HG03139 (cell line): Measurements from ENCODE around the gene OGFOD2.
A peak's percentile ranks its signal among the peaks of the same experiment; 100 is the strongest.

Experiments
- ATAC-seq: cut with Tn5 transposase; IDR thresholded peaks from one replicate; pipeline ENCODE4 v1.9.1; 2021; ENCODE audit not compliant: unreplicated experiment

The OGFOD2 gene

DNA sequence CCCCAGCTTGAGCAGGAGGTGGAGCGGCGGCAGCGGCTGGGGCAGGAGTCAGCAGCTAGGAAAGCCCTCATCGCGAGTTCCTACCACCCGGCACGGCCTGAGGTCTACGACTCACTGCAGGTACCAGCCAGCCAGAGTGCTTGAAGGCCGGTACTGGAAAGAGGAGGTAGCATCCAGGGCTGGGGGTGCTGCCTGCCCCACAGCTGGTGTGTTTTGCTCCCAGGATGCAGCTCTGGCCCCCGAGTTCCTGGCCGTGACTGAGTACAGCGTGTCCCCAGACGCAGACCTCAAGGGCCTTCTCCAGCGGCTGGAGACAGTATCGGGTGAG lies 1.6 kb downstream of the OGFOD2 start:
- no peak for ATAC-seq

DNA sequence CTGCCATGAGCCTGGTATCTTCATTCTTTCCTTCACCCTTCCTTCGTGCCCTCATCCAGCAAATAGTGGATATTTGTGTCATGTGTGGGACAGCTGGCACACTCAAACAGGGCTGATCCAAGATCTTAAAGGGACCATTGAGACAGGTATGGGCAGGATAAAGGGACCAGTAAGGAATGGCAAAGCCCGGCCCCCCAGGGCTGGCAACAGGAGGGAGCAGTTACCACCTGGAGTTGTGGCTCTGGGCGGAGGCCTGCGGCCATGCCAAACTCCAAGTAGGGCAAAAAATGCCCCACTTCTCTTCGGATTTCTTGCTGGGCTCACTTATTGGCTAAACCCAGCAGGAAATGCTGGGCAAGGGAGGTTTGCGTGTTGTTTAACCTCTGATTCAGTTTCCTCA lies 2.1 kb downstream of the OGFOD2 start:
- no peak for ATAC-seq

DNA sequence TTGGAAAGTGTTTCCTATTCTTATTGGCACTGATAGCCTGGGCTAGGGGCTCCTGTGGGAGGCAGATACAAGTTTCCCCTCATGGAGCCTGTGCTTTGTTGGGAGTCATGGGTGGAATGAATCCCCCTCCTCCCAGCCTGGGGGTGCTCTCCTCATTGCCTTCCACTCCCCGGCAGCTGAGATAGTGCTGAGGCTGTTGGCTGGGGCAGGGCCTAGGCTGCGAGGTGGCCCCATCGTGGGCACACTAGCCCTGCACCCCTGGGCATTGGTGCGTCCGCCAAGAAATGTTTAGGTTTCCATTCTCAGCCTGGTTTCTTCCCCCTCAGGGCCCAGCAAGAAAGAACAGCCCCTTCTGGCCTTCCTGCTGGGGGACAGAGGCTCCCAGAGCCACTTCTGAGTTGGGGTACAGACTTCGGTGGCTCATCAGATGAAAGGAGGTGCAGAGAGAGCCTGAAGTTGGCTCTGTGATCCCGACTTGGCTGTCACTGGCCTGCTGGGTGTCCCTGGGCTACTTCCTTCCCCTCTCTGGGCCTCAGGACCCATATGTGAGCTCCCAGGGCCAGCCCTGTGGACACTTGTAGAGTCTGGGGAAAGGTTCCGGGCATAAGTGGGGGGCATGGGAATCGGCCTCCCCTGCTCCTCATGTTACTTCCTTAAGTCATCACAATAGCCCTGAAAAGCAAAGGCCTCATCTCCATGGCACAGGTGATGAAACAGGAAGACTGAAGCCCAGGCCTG lies 2.8 kb downstream of the OGFOD2 start:
- no peak for ATAC-seq

DNA sequence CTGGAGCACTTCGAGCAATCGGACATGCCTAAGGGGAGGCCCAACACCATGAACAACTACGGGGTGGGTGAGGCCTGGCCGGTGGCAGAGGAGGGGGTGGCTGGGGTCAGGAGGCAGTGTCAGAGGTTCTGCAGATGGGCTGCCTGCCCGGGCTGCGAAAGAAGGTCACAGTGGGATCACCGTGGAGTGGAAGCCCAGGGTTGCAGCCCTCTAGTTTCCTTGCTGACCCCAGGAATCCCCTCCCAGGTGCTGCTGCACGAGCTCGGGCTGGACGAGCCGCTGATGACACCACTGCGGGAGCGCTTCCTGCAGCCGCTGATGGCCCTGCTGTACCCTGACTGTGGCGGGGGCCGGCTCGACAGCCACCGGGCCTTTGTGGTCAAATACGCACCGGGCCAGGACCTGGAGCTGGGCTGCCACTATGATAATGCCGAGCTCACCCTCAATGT lies 3.5 kb downstream of the OGFOD2 start:
- no peak for ATAC-seq

DNA sequence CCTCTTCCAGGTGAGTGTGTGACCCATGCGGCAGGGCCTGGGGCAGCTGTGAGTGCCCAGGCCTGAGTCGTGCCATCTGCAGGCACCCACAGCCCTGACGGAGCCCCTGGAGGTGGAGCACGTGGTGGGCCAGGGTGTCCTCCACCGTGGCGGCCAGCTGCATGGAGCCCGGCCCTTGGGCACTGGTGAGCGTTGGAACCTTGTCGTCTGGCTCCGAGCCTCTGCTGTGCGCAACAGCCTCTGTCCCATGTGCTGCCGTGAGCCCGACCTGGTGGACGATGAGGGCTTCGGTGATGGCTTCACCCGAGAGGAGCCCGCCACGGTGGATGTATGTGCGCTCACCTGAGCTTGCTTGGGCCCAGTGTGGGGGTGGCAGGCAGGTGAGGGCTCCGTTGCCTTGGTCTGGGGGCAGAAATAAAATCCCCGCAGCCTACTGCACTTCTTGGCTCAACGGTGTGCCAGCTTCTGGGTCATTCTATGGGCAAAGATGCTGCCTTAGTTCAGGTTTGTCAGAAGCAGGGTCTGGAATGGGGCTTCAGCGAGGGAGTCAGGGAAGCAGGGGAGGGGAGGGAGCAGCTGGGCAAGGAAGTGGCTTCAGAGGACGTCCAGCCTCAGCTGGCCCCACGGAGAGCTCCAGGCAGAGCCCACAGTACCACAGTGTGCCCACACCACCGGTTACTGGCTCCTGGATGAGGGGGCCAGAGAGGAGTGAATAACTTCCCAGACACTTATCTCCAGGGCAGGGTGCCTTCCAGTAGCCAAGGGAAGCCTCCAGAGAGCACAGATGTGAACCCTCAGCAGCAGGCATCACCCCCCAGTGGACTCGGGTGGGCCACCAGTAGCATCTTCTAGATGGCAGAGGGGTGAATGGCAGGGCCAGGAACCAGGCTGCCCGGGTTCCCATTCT lies 4.2 kb downstream of the OGFOD2 start:
- ATAC-seq, result no peak

DNA sequence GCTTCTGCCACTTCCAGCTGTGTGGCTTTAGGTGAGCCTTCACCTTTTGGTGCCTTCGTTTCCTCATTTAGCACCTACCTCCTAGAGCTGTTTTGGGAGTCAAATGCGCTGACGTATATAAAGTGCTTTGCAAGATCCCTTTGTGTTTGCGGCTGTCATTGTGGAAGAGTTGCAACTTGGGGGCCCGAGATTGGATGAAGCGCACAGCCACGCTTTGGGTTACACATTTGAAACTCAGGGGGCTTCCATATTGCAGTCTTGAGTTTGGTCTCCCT lies 4.8 kb downstream of the OGFOD2 start:
- ATAC-seq, result no peak

DNA sequence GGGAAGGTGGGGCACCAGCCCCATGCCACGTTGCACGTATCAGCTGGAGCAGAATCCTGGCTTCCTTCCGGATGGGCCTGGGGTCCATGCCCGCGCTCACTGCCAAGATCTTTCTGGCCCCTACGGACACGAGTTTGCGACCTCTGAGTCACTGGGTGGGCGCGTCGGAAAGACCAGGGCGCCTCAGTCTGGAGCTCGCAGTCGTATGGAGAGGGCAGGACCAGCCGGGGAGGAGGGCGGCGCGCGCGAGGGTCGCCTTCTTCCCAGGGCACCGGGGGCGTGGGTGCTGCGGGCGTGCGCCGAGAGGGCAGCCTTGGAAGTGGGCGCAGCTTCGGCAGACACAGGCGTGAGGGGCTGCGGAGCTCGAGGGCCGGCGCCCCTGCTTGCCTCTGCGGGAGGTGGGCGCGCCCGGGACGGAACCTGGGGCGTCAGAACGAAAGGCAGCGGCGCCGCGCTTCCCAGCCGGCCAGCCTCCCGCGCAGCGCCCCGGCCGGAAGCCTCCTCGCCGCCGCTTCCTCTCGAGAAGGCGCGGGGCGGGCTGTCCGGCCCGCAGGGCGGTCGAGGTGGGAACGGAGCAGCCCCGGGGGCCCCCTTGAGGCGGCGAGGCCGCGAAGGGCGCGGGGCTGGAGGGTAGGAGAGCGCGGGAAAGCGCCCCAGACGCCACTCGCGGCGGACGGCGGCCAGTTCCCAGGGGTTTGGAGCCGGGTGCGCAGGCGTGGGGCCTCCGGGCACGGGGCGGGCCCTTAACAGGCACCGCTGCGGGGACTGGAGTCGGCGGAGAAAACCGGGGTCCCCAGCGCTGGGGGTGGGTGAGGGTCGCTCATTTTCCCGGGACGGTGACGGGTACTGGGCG lies 5.4 kb downstream of the OGFOD2 start, which contains the start of gene ARL6IP4:
TSS of gene ARL6IP4 (plus strand) at position 499 of the 853 bp plus-strand sequence. CDS start 459 bp downstream, outside the sequence.
- peak; percentile 46 for ATAC-seq

DNA sequence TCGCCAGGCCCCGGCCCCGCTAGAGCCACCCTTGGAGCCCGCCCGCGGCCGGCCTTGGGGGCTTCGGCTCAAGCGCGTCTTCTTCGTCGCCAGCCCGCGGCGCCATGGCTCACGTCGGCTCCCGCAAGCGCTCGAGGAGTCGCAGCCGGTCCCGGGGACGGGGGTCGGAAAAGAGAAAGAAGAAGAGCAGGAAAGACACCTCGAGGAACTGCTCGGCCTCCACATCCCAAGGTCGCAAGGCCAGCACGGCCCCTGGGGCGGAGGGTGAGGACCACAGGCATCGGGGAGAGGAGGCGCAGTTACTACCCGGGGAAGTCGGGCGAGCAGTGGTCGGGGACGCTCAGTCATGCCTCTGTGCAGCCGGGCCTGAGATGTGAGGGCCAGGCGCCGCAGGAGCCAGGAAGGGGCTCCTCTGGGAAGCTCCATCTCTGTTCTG lies 6.0 kb downstream of the OGFOD2 start:
- ATAC-seq, result peak; percentile 21

DNA sequence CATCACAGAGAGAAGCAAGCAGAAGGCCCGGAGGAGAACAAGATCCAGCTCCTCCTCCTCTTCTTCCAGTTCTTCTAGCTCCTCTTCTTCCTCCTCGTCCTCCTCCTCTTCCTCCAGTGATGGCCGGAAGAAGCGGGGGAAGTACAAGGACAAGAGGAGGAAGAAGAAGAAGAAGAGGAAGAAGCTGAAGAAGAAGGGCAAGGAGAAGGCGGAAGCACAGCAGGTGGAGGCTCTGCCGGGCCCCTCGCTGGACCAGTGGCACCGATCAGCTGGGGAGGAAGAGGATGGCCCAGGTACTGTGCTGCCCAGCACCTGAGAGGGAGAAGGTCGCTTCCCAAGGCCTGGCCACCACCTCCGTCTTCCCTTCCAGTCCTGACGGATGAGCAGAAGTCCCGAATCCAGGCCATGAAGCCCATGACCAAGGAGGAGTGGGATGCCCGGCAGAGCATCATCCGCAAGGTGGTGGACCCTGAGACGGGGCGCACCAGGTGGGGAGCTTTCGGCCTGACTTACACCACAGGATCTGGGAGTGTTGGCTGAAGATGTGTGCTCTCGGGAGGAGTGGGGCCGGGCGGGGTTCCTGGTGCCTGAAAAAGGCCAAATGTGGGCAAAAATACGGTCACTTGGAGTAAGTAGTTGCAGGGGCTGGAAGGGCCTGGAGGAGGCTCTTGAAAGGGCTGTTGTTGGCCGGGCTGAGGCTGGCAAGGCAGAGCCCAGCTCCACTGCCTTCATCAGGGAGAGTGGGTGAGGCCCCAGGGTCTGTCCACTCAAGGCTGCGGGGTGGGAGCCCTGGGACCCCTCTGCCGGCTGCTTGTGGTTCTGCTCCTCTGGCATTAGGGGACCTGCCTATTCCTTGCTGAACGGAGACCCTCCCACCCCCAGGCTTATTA lies 6.8 kb downstream of the OGFOD2 start:
- ATAC-seq, result no peak

DNA sequence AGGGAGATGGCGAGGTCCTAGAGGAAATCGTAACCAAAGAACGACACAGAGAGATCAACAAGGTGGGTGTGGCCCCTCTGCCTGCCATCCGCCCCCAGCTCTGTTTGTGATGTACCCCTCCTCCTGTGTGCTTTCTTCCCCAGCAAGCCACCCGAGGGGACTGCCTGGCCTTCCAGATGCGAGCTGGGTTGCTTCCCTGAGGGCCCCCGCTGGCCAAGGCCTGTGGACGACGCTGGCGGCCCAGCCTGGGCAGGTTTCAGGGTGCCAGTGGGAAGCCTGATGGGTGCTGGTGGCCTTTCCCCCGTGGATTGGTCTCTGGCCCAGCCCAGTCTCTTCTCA lies 7.4 kb downstream of the OGFOD2 start:
- ATAC-seq, result no peak

DNA sequence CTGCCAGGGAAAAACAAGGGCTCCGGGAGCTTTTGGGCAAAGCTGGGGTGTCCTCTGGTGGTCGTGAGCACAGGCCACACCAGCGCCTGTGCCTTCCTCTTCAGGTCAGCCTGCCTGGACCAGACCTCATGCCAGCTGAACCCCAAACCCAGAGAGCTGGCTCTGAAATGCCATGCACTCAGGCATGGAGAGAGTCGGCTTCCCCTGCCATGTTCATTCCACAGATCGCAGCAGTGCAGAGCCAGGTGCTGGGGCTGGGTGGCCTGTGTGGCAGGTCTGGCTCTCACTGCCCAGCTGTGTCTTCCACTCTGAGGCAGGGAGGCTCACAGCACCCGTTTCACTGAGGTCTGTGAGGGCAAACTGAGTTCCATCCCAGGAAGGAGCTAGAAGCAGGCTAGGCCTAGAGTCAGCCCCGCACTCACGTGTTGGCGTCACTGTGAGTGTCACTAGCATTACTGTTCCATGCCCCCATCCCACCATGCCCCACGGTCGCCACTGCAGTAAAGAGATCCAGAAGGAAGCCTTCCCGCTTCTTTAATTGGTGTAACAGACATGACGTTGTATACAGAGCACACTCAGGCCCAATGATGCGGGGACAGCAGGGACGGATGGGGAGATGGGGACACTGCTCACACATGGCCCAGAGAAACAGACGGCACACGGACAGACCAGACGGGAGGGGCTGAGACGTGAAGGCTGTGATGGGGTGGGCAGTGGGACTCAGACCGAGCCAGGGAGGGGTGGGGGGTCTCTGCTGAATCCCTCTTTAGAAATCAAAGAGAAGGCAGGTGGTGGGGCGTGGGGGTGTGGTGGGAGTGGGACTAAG lies 8.1 kb downstream of the OGFOD2 start:
- ATAC-seq, result no peak

DNA sequence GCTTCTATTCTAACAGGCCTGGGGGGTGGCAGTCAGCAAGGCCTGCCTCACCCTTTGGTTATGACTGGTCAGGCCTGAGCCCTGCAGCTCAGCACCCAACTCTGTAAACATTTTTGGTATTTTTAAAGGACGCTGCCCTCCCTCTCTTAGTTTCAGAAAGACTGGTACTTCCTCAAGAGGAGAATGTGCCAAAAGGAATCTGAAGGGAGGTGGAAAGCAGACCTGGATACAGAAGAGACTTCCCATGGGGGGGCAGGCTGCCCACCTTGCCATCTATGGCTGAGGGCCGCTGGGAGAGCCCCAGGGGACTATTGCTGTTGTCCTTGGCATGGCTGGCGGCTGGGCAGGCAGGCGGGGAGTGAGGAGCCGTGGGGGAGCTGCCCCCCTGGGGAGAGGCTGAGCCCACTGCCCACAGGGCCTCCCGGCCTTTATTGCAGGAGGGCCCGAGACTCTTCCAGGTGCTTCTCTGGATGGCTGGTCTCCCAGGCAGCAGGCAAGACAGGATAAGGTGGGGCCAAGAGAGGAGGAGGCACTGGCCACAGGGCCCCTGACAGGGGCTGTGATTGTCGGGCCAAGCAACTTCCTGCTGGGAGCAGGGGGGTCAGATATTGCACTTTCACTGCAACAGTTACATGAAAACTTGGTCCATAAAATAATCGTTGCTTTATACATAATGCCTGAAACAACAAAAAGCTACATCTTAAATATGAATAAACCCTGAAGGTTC lies 8.9 kb downstream of the OGFOD2 start:
- ATAC-seq, result no peak

DNA sequence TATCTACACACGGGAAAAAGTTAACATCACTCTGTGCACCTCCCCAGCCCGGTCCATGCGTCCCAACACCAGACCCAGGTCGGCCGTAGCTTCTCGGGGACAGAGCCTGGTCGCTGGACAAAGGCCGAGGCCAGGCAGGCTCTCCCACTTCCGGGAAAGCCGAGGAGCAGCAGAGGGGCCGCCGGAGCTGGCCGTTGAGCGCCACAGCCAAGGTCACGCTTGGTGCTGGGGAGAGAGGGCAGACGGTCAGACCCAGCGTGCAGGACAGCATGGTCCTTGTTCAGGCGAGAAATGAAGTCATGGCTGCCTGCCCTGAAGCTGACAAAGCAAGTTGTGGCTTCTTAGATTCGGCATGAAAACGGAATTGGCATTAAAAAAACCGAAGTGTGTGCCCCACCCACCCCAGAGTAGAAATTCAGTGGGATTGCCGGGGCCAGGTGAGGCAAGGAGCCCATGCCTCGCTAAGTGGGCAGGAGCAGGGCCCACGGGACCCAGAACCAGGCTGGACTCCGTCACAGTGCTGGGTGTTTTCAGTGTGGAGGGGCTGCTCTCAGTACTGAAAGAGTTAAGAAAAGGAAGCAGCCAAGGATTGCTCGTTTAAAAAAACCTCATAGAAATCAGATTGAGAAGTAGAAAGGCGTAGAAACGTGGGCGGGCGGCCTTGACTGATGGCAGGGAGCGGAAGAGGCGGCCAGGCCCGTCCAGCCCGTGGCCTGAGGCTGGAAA lies 9.7 kb downstream of the OGFOD2 start:
- no peak for ATAC-seq

DNA sequence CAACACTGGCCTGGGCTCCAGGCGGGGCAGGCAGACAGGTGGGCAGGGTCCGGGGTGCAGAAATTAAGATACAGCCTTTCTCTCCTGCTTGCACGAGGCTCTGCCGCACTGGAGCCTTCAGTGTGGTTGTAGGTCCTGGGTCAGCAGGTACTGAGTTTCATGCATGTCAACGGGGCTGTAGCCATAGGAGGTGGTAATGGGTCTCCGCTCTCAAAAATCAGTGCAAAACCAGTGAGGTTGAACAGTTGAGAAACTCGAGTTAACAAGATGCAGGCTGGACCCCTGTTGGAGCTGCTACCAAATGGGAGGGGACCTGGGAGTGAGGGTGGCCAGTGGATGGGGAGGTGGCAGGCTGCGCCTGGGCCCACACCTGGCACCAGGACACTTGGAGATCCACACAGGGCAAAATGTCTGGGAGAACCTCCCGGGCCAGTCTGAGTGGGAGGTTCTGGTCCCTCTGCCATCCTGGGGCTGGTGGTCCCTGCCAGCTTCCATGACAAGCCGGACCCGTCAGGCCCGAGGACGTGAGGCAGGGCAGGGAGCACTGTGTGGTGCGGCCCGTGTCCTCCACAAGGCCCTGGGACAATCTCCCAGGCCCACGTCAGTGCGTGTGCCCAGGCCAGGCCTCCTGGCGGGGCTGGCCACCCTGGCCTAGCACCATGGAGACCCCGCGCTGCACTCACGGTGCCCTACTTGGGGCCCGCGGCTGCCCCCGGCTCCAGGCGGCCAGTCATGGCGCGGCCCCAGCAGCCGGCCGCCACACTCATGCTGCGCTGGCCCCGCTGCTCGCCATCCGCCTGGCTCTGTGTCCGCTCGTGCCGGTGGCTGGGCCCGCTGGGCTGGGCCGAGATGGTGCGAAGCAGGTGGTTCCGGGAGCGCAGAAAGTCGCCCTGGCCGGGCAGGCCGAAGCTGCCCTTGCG lies 10.6 kb downstream of the OGFOD2 start:
- no peak for ATAC-seq

DNA sequence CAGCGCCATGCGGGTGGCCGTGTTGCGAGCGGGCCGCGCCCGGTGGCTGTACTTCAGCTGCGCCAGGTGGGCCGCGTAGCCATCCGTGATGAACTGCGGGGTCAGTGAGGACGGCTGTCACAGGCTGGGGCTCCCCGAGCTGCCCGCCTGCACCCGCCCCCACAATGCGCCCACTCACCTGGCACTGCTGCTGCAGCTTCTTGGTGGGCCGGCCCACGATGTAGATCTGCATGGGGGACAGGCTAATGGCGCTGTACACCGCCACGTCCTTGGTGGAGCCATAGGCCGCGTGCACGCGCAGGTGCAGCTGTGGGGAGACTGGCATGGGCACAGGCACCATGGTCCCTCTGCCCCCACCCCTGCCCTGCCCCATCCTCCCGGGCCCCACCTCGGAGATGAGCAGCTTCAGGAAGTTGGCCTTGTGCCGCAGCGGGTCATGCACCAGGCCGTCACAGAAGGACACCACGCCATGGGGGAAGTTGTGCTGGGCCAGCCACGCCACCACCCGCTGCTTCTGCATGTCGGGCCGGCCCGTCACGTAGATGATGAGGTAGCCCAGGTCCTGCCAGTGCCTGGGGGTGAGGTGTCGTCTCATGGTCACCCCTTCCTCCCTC lies 11.3 kb downstream of the OGFOD2 start:
- ATAC-seq, result no peak

DNA sequence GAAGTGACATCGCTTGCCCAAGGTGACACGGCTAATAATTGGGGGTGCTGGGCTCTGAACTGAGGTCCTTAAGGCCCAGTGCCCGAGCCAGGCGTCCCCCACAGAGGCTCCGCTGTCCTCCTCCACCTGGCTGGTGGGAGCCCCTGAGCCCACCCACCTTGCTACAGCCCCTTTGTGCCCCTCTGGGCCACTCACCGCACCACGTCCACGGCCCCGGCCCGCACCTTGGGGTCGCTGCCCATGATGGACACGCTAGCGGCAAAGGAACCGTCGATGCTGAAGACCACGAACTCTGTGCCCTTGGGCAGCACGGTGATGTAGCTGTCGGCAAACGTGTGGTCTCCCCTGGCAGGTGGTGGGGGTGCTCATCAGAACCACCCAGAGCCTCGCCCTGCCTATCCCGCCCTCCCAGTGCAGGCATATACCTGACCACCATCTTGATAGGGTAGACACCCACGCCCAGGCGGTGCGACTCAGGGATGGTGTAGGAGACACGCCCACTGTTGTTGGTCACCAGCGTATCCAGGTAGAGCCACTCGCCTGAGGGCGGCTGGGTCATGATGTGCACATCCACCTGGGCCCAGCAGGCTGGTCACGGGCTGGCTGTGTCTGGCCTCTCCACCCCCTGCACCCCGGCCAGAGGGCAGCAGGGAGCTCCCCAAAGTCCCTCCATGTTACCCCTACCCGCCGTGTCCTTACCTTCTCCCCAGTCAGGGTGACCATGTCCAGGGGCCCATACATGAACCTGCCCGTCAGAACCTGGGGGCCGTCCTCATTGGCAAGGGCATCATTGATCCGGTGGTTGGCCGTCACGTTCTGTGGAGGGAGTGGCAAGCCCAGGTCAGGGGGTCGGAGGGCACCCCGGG lies 12.3 kb downstream of the OGFOD2 start:
- ATAC-seq, result no peak
